AG09309 (cell line): Measurements from ENCODE around the gene RANBP3.

Experiments used
- DNase-seq: peaks from one replicate; pipeline ENCODE4 v3.0.0-alpha.2; 2010; ENCODE audit warnings: low read depth
- H3K4me3 ChIP-seq: 2 replicates; pipeline ENCODE4 v1.5.1; 2011; ENCODE audit warnings: mild to moderate bottlenecking, low read depth, low read length, moderate library complexity; ENCODE audit not compliant: control insufficient read depth
- TF ChIP-seq, protein P1 (sequence below): IDR thresholded peaks from 2 replicates; pipeline ENCODE4 v1.5.1; 2011; ENCODE audit warnings: mild to moderate bottlenecking, low read depth, low read length, inconsistent platforms; ENCODE audit not compliant: insufficient read depth, control insufficient read depth; ENCODE audit errors: missing control alignments

The RANBP3 gene

DNA sequence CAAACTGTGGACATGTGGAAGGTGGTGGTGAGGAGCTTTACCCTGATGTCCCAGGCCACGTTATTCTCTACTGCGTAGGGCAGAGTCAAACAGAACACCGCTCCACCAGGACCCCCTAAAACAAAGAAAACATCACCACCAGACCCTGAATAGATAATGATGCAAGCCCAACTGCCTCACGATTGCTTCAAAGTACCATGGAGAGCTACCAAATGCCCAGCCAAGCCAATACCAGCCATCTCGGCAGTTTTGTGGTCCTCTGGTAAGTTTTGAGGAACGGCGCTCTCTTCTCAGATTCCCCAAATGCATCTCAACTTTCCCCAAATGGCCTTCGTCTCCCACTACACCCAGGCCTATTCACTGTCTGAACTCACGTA, 5.6 kb downstream of the RANBP3 start:
- TF ChIP-seq, protein P1, sequence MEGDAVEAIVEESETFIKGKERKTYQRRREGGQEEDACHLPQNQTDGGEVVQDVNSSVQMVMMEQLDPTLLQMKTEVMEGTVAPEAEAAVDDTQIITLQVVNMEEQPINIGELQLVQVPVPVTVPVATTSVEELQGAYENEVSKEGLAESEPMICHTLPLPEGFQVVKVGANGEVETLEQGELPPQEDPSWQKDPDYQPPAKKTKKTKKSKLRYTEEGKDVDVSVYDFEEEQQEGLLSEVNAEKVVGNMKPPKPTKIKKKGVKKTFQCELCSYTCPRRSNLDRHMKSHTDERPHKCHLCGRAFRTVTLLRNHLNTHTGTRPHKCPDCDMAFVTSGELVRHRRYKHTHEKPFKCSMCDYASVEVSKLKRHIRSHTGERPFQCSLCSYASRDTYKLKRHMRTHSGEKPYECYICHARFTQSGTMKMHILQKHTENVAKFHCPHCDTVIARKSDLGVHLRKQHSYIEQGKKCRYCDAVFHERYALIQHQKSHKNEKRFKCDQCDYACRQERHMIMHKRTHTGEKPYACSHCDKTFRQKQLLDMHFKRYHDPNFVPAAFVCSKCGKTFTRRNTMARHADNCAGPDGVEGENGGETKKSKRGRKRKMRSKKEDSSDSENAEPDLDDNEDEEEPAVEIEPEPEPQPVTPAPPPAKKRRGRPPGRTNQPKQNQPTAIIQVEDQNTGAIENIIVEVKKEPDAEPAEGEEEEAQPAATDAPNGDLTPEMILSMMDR, result no peak
- DNase-seq, result no peak
- H3K4me3 ChIP-seq, result no peak overlapping the region

DNA sequence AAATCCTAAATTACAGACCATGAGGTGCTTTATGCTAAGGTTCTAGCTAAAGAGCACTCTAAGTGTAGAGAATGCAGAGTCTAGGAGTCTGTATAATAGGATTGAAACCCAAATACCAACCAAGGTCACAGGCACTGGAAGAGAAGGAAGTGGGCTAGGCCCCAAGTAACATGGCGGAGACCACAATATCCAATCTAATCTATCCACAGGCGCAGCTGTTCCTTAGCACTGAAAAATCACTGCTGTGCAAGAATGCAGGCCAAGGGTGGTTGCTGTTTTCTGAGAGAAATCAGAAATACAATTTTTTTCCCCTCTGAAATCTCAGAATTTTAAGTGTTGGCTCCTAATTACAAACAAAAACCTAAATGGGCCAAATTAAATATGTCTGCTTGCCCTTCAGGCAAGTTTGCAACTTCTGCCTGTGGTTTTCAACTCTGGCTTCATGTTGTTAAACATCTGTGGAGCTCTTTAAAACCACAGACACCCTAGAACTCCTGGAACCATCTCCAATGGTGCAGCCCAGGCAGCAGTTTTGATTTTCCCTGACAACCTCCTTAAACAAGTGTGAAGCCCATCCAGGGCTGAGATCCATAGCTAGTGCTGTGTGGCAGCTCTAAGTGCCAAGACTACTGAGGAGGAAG, 6.1 kb downstream of the RANBP3 start:
- no peak overlapping the region for H3K4me3 ChIP-seq
- DNase-seq, result no peak
- TF ChIP-seq, protein P1, result no peak

DNA sequence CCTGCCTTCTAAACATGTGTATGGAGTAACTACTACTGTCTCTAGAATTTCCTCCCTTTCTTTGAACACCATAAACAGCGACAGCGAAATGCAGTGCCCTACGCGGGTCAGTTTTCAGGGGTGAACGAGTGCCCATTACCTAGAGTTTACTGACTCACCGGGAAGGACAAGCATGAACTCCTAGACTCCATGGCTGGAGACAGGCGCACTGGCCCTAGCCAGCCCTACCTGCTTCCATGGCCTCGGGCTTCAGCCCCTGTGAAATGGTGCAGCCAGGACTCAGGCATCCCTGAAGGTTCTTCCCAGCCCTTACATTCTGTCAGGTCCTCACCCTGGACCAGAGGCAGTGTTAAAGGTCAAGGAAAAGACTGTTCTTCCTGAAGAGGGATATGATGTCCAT, 8.5 kb downstream of the RANBP3 start:
- TF ChIP-seq, protein P1, result no peak
- no peak for DNase-seq
- H3K4me3 ChIP-seq, result no peak overlapping the region

DNA sequence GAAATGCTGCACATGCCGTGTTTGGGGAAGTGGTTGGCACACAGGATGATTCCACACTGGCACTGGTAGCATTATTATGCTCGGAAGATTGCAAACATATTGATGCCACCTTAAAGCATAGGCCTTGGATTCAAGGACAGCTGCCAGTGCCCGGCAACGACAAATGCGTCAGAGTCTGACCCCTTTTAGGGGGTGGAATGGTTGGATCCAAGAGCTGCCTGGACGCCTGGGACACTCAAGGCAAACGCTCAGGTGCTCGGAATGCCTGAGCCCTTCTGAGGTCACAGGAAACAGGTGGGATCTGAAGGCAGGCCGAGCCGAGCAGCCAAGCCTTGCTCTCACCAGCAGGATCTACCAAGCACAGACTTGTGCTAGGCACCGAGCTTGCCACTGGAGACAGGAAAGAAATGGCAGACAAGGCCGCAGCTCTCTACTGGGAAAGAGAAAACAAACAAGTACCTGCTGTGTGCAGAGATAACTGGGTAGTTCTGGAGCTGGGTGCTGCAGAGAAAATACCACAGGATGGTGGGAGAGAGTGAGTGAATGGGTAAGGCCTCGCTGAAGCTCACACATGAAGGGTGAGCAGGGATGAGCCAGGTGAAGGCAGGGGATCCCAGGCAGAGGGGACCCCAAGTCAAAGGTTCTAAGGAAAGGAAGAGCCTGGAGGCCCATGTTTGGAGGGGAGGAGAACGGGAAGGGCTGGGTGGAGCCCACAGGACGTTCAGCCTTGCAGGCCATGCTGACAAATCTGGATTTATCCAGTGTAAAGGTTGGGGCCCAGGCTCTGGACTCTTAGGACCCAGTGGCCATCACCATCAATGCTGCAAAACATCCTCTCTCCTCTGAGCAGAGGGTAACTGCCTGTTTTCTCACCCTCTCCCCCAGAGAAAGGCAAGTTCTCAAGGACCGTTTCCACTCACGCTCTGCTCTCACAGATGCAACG, 9.2 kb downstream of the RANBP3 start:
- TF ChIP-seq, protein P1, result no peak
- no peak overlapping the region for H3K4me3 ChIP-seq
- no peak for DNase-seq

DNA sequence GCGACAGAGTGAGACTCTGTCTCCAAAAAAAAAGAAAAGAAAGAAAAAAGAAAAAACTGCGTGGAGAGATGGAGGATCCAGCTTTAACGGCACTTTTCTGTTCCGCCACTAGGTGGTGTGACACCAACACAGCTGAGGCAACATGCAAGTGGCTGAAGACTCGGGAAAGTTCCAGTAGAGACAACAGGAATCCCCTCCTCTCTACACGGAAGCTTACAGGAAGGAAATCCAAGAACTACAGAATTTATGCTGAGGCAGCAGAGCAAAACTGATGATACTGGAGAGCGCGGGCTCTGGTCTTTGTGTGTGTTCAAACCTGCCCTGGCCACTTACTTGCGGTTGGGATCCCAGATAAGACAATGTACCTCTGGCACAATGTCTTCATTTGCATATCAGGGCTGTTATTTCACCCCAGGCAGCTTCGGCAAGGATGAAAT, 9.9 kb downstream of the RANBP3 start:
- TF ChIP-seq, protein P1, result peak; percentile 89
- peak; percentile 38 for DNase-seq
- H3K4me3 ChIP-seq, result no peak overlapping the region

DNA sequence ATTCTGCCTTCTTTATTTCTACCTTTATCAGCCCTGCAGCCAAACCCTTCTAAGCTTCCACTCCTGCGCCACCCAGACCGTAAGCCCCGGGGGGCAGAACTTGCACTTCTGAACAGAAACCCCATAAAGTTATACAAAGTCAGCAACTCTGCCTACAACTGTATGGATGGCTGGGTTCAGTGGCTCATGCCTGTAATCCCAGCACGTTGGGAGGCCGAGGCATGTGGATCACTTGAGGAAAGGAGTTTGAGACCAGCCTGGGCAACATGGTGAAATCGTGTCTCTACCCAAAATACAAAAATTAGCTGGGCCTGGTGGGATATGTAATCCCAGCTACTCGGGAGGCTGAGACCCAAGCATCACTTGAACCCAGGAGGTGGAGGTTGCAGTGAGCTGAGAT, 10.4 kb downstream of the RANBP3 start:
- no peak for DNase-seq
- H3K4me3 ChIP-seq, result no peak overlapping the region
- TF ChIP-seq, protein P1, result no peak
